Keratinocyte (primary cell): ENCODE results near the gene LAMA4. TPM values are rescaled to one million over a fixed set of nuclear protein-coding genes. Genes with fewer than 3 reads are reported as not detected.

Experiments used
- DNase-seq: peaks from one replicate; pipeline ENCODE4 v3.0.0-alpha.2; 2011; ENCODE audit warnings: low read depth, missing footprints, low spot score
- FAIRE-seq: peaks from 2 replicates; lab custom pipeline; 2011; peaks lifted over from hg19 to GRCh38; lab: Jason Lieb, UNC
- H2AFZ ChIP-seq: 2 replicates; pipeline ENCODE4 v1.6.0; 2012; ENCODE audit warnings: low read length, control low read depth, inconsistent platforms; ENCODE audit not compliant: control insufficient read depth
- H3K27ac ChIP-seq: 2 replicates; pipeline ENCODE4 v1.5.1; 2011; ENCODE audit warnings: low read length; ENCODE audit not compliant: control insufficient read depth, insufficient read depth
- H3K27me3 ChIP-seq: 3 replicates; pipeline ENCODE4 v1.6.0; 2011; ENCODE audit warnings: low read length; ENCODE audit not compliant: control insufficient read depth, insufficient read depth; ENCODE audit errors: extremely low read depth
- H3K36me3 ChIP-seq, 2 experiments: 2 replicates in 1 of 2; 3 replicates in 1 of 2; pipeline ENCODE4 v1.5.1; 2011; ENCODE audit warnings: low read length in 2 of 2, mild to moderate bottlenecking in 1 of 2; ENCODE audit not compliant: control insufficient read depth in 2 of 2, insufficient read depth in 2 of 2; ENCODE audit errors: extremely low read depth in 1 of 2
- H3K4me1 ChIP-seq: 3 replicates; pipeline ENCODE4 v1.5.1; 2011; ENCODE audit warnings: low read length; ENCODE audit not compliant: control insufficient read depth, insufficient read depth; ENCODE audit errors: extremely low read depth
- H3K4me2 ChIP-seq: 3 replicates; pipeline ENCODE4 v1.6.0; 2011; ENCODE audit warnings: low read depth, low read length; ENCODE audit not compliant: control insufficient read depth, insufficient read depth; ENCODE audit errors: extremely low read depth
- H3K4me3 ChIP-seq, 3 experiments: fragments of 200-600 bp in 1 of 3; sonication (generic) in 1 of 3; 2 replicates in 2 of 3; 3 replicates in 1 of 3; pipeline ENCODE4 v1.5.1; 2011 to 2016; ENCODE audit warnings: low read length in 3 of 3, mild to moderate bottlenecking in 3 of 3, control low read depth in 2 of 3, inconsistent platforms in 1 of 3, low read depth in 1 of 3, mixed read lengths in 1 of 3, mixed run types in 1 of 3, moderate library complexity in 1 of 3; ENCODE audit not compliant: control insufficient read depth in 2 of 3, insufficient read depth in 2 of 3; ENCODE audit errors: extremely low read depth in 1 of 3
- H3K79me2 ChIP-seq: 2 replicates; pipeline ENCODE4 v1.6.0; 2012; ENCODE audit warnings: low read length; ENCODE audit not compliant: control insufficient read depth, insufficient read depth
- H3K9ac ChIP-seq: 3 replicates; pipeline ENCODE4 v1.6.0; 2011; ENCODE audit warnings: low read length; ENCODE audit not compliant: control insufficient read depth, insufficient read depth; ENCODE audit errors: extremely low read depth
- H3K9me1 ChIP-seq: 3 replicates; pipeline ENCODE4 v1.6.0; 2011; ENCODE audit warnings: low read length; ENCODE audit not compliant: control insufficient read depth, insufficient read depth; ENCODE audit errors: extremely low read depth
- H3K9me3 ChIP-seq: 2 replicates; pipeline ENCODE4 v1.5.1; 2012; ENCODE audit warnings: low read depth, low read length; ENCODE audit not compliant: control insufficient read depth
- H4K20me1 ChIP-seq: 3 replicates; pipeline ENCODE4 v1.6.0; 2011; ENCODE audit warnings: low read length; ENCODE audit not compliant: control insufficient read depth, insufficient read depth; ENCODE audit errors: extremely low read depth
- CTCF ChIP-seq, 3 experiments: IDR thresholded peaks in 1 of 3; conservative IDR thresholded peaks in 1 of 3; optimal IDR thresholded peaks in 1 of 3; 2 replicates in 2 of 3; 3 replicates in 1 of 3; pipeline versions ENCODE3 to v1.5.1; 2011; ENCODE audit warnings: low read length in 3 of 3, mild to moderate bottlenecking in 3 of 3, moderate library complexity in 2 of 3, control low read depth in 1 of 3, inconsistent platforms in 1 of 3; ENCODE audit not compliant: insufficient read depth in 2 of 3; ENCODE audit errors: extremely low read depth in 1 of 3
- EZH2 ChIP-seq: IDR thresholded peaks from one replicate; pipeline ENCODE4 v1.6.1; 2012; ENCODE audit warnings: inconsistent platforms, mild to moderate bottlenecking, low read length, moderate library complexity
- dilution Hi-C: fragments of 300-500 bp; cut with MboI; formaldehyde crosslinking; loops from one replicate; pipeline ENCODE4 v1.7.0; 2020; ENCODE audit warnings: low sequenced_read_pairs; ENCODE audit not compliant: extremely low pct_ligation_motif_present
- polyA plus RNA-seq, 5 experiments: library from polyadenylated mRNA; depleted of rRNA in 3 of 5; stranded (reverse) in 3 of 5; stranded (forward) in 1 of 5; unstranded in 1 of 5; fragments of >200 nt; gene quantifications; 1 replicate in 1 of 5; 2 replicates in 3 of 5; 3 replicates in 1 of 5; pipeline versions ENCODE4 v1.2.1 to v1.2.3, GENCODE V29; 2011 to 2012; ENCODE audit warnings: missing spikeins in 2 of 5, low read depth in 1 of 5, low replicate concordance in 1 of 5

The LAMA4 gene
- polyA plus RNA-seq, 1 donor (not counting 4 experiments of a cell fraction or from before 2014, with no cell fraction given) = 0.12 TPM

DNA sequence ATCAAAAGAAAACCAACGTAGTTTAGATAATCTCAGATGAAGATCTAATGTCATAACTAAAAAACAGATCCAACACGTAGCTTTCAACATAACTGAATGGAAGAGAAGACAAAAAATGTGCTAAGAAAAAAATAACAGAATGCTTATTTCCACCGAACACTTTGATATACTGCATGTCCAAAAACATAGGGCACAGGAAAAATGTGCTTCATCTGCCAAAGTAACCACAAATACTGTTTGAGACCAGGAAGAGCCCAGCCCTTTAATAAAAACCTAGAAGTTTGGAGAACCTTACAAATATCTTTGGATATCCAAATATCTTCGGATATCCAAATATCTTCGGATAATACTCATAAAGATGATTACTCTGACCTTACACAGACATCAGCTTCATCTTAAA lies 19.8 kb downstream of the LAMA4 start:
- Histone ChIP-seq H3K4me1 (peaks cover 4% of the 10 kb centered on the region), H3K9ac (no peak overlapping the region), H3K27me3 (no peaks in the 10 kb centered on the region), H4K20me1 (no peaks in the 10 kb centered on the region), H3K4me3 (no peak overlapping the region), H3K79me2 (no peaks in the 10 kb centered on the region), H3K27ac (no peak overlapping the region), H2AFZ (no peak overlapping the region), H3K36me3 (no peaks in the 10 kb centered on the region), H3K4me2 (no peak overlapping the region), H3K9me3 (no peaks in the 10 kb centered on the region), H3K9me1 (no peaks in the 10 kb centered on the region)
- dilution Hi-C loops = no loop called here
- FAIRE-seq (no peak), DNase-seq (no peak)
- no peak for TF ChIP-seq EZH2
- no peak for TF ChIP-seq CTCF (optimal IDR thresholded peaks at IDR 0.05 in 1 of 3, IDR thresholded peaks at IDR 0.05 in 1 of 3, conservative IDR thresholded peaks at IDR 0.05 in 1 of 3; ENCODE audit: extremely low read depth in 1 of 3, insufficient read depth in 2 of 3, low read length in 3 of 3)

- no peak overlapping the region for H3K27ac ChIP-seq
- no peak overlapping the region for H2AFZ ChIP-seq
- H4K20me1 ChIP-seq = no peaks in the 10 kb centered on the region
- dilution Hi-C loops = no loop called here
- FAIRE-seq (no peak), DNase-seq (no peak)
- H3K9ac ChIP-seq = no peak overlapping the region
- H3K4me1 ChIP-seq = peaks cover 4% of the 10 kb centered on the region
- TF ChIP-seq EZH2 = no peak
- TF ChIP-seq CTCF (optimal IDR thresholded peaks at IDR 0.05 in 1 of 3, IDR thresholded peaks at IDR 0.05 in 1 of 3, conservative IDR thresholded peaks at IDR 0.05 in 1 of 3; ENCODE audit: extremely low read depth in 1 of 3, insufficient read depth in 2 of 3, low read length in 3 of 3) = no peak
- no peaks in the 10 kb centered on the region for H3K27me3 ChIP-seq
- H3K4me2 ChIP-seq = no peak overlapping the region
- H3K9me3 ChIP-seq = no peaks in the 10 kb centered on the region
- no peak overlapping the region for H3K4me3 ChIP-seq
- no peaks in the 10 kb centered on the region for H3K79me2 ChIP-seq
- H3K9me1 ChIP-seq = no peaks in the 10 kb centered on the region
- no peaks in the 10 kb centered on the region for H3K36me3 ChIP-seq
Measured at GRCh38 chr6:112233847-112234246, 20.5 kb downstream of the LAMA4 start.
